Mammary epithelial cell (primary cell): ENCODE results near the gene ZBTB21.

ENCODE experiments used
- EZH2 ChIP-seq: IDR thresholded peaks from 2 replicates; pipeline ENCODE4 v1.6.1; 2012; ENCODE audit warnings: low read length, inconsistent platforms, borderline replicate concordance
- TF ChIP-seq, protein P1 (sequence below), 2 donors: IDR thresholded peaks in 1 of 2; conservative IDR thresholded peaks in 1 of 2; 2 replicates each; pipeline ENCODE4 v1.5.1; 2011 to 2012; ENCODE audit warnings: inconsistent platforms in 2 of 2, low read length in 2 of 2, mild to moderate bottlenecking in 2 of 2, control low read depth in 1 of 2, low read depth in 1 of 2; ENCODE audit not compliant: insufficient read depth in 1 of 2; ENCODE audit errors: extremely low read depth in 1 of 2

DNA sequence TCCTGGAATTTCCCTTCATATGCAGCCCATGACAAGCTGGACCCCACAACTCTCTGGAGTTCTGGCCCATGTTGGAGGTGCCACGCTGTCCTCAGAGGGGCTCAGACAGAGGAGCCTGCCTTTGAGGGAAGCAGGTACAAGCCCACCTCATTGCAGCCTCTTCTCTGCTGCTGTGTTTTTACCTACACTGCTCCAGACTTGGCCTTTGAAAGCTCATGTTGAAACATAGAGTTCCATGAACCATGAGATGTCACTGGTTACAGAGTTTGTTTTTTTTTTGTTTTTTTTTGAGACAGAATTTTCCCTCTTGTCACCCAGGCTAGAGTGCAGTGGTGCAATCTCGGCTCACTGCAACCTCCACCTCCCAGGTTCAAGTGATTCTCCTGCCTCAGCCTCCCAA, 22.1 kb upstream of the ZBTB21 start:
- TF ChIP-seq, protein P1, sequence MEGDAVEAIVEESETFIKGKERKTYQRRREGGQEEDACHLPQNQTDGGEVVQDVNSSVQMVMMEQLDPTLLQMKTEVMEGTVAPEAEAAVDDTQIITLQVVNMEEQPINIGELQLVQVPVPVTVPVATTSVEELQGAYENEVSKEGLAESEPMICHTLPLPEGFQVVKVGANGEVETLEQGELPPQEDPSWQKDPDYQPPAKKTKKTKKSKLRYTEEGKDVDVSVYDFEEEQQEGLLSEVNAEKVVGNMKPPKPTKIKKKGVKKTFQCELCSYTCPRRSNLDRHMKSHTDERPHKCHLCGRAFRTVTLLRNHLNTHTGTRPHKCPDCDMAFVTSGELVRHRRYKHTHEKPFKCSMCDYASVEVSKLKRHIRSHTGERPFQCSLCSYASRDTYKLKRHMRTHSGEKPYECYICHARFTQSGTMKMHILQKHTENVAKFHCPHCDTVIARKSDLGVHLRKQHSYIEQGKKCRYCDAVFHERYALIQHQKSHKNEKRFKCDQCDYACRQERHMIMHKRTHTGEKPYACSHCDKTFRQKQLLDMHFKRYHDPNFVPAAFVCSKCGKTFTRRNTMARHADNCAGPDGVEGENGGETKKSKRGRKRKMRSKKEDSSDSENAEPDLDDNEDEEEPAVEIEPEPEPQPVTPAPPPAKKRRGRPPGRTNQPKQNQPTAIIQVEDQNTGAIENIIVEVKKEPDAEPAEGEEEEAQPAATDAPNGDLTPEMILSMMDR (conservative IDR thresholded peaks at IDR 0.05 in 1 of 2, IDR thresholded peaks at IDR 0.05 in 1 of 2; ENCODE audit: extremely low read depth in 1 of 2, insufficient read depth in 1 of 2, low read depth in 1 of 2, low read length in 2 of 2), result no peak
- TF ChIP-seq EZH2, result no peak
